Cardiac muscle cell (in vitro differentiated cells and primary cell): Measurements from ENCODE around the gene BNC1. TPM values are rescaled to one million over a fixed set of nuclear protein-coding genes. Genes with fewer than 3 reads are reported as not detected.
A peak's percentile ranks its signal among the peaks of the same experiment; 100 is the strongest.

Experiments used
- DNase-seq, 2 donors: peaks; one replicate each; pipeline versions ENCODE4 v3.0.0 to v3.0.0-alpha.2; 2010 to 2017; ENCODE audit warnings: low read depth in 1 of 2, low spot score in 1 of 2
- H3K27ac ChIP-seq: fragments of 200-600 bp; sonication (generic); 2 replicates; pipeline ENCODE4 v1.5.1; 2016
- H3K27me3 ChIP-seq: fragments of 200-600 bp; sonication (generic); 2 replicates; pipeline ENCODE4 v1.6.0; 2016; ENCODE audit warnings: control low read depth
- H3K36me3 ChIP-seq: fragments of 200-600 bp; sonication (generic); 2 replicates; pipeline ENCODE4 v1.5.1; 2016; ENCODE audit warnings: control low read depth
- H3K4me1 ChIP-seq: fragments of 200-600 bp; sonication (generic); 2 replicates; pipeline ENCODE4 v1.8.1; 2017; ENCODE audit warnings: low read depth, mild to moderate bottlenecking, mixed run types
- H3K4me3 ChIP-seq: fragments of 200-600 bp; sonication (generic); 2 replicates; pipeline ENCODE4 v1.5.1; 2016; ENCODE audit warnings: mild to moderate bottlenecking
- H3K9me3 ChIP-seq: fragments of 200-600 bp; sonication (generic); 2 replicates; pipeline ENCODE4 v1.5.1; 2017; ENCODE audit warnings: low read depth, mild to moderate bottlenecking, control low read depth
- polyA plus RNA-seq: library from polyadenylated mRNA; unstranded; fragments of >200 nt; fragmentation: Nextera tagmentation; extraction: Ambion mirVana; gene quantifications from 2 replicates; pipeline ENCODE4 v1.2.1, GENCODE V29; 2016
- total RNA-seq: library from RNA; depleted of rRNA; stranded (reverse); fragments of >200 nt; gene quantifications from 2 replicates; pipeline ENCODE4 v1.2.3, GENCODE V29; 2016
- TF ChIP-seq, protein P1 (sequence below): IDR thresholded peaks from 2 replicates; pipeline ENCODE4 v1.5.1; 2012; ENCODE audit warnings: low read depth, mild to moderate bottlenecking, low read length

The BNC1 gene
- total and polyA plus RNA-seq, 2 experiments from 2014 or later = 3.3 to 4.5 TPM

DNA sequence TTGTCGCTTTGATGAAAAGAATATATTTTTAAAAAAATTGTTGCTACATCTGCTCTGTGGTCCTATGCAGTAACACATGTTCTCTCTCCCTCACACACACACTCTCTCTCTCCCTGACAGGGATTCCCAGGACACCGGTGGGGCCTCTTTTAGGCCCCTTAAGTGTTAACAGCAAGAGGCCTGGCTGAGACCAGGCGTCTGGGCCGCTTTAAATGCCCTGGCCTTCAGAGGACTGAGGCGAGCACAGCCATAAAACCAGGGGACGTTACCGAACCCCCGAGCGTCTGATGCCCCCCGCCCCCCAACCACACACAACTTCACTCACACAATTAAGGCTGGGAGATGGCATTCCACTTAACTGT is 1.7 kb downstream of the BNC1 start:
- DNase-seq = peak; percentile 68 to 74
- no peaks in the 10 kb centered on the region for H3K9me3 ChIP-seq
- peaks cover 54% of the 10 kb centered on the region for H3K27me3 ChIP-seq
- no peaks in the 10 kb centered on the region for H3K36me3 ChIP-seq
- no peaks in the 10 kb centered on the region for H3K4me1 ChIP-seq
- H3K4me3 ChIP-seq = peak overlapping the region; percentile 38
- TF ChIP-seq, protein P1, sequence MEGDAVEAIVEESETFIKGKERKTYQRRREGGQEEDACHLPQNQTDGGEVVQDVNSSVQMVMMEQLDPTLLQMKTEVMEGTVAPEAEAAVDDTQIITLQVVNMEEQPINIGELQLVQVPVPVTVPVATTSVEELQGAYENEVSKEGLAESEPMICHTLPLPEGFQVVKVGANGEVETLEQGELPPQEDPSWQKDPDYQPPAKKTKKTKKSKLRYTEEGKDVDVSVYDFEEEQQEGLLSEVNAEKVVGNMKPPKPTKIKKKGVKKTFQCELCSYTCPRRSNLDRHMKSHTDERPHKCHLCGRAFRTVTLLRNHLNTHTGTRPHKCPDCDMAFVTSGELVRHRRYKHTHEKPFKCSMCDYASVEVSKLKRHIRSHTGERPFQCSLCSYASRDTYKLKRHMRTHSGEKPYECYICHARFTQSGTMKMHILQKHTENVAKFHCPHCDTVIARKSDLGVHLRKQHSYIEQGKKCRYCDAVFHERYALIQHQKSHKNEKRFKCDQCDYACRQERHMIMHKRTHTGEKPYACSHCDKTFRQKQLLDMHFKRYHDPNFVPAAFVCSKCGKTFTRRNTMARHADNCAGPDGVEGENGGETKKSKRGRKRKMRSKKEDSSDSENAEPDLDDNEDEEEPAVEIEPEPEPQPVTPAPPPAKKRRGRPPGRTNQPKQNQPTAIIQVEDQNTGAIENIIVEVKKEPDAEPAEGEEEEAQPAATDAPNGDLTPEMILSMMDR = no peak
- H3K27ac ChIP-seq = peak overlapping the region; percentile 18

DNA sequence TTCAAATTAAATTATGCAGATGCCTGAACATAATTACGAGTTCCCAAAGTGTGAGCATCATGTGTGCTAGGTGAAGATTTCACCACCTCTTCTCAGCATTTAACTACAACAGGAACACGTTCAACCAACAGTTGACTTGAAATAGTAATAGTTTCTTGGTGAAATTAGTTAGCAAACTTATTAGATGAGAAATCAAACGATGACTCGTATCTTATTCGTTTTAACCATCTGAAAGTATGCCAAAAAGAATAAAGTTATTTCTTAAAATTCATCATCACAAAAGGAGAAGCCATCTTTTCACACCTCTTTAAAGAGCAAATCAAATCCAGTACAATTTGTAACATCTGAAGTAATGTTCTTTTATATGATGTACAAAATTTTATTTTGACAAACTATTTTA is 2.3 kb downstream of the BNC1 start:
- TF ChIP-seq, protein P1 = no peak
- Histone ChIP-seq H3K9me3 (no peaks in the 10 kb centered on the region), H3K4me3 (no peak overlapping the region), H3K27ac (no peak overlapping the region), H3K36me3 (no peaks in the 10 kb centered on the region), H3K27me3 (peaks cover 52% of the 10 kb centered on the region), H3K4me1 (no peaks in the 10 kb centered on the region)
- no peak for DNase-seq

DNA sequence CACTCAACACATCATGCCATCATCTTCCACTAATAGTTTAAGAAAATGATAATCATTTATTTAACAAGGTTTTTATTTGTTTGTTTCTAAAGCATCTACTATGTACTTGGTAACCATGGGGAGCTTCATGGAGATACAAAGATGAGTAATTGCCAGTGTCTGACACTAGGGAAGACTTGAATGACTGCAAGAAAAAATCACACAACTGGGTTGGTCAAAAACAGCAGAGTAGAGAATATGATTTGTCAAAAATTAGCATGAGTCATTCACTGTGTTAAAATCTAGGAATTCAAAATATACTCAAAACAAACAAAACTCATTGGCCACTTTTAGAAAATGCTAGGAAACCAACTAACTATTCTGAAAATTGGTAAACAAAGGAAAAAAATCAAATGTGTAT is 6.3 kb downstream of the BNC1 start:
- TF ChIP-seq, protein P1 = no peak
- DNase-seq = peak in 1 of 2 donors; percentile 55
- Histone ChIP-seq H3K27ac (no peak overlapping the region), H3K9me3 (no peaks in the 10 kb centered on the region), H3K4me3 (no peak overlapping the region), H3K36me3 (no peaks in the 10 kb centered on the region), H3K27me3 (peaks cover 14% of the 10 kb centered on the region), H3K4me1 (no peaks in the 10 kb centered on the region)

DNA sequence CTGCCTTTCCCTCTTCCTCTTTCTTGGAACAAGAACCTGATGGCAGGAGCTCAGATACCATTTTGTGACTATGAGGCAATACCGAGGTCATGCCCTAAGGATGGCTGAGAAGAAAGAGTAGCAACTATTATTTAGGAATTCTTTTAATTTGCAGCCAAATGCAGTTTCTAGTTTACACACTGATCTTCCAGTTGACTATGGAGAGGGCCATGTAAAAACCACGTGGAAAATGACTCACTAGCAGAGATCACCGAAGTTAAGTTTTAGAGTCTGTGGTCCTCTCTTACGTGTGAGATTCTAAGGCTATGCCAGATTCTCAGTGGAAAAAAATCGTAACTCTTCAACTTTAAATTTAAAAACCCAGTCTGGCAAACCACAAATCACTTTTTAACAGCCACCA is 7.8 kb downstream of the BNC1 start:
- H3K27me3 ChIP-seq = peaks cover 9% of the 10 kb centered on the region
- H3K4me3 ChIP-seq = no peak overlapping the region
- no peaks in the 10 kb centered on the region for H3K4me1 ChIP-seq
- H3K27ac ChIP-seq = no peak overlapping the region
- DNase-seq = no peak
- TF ChIP-seq, protein P1 = no peak
- no peaks in the 10 kb centered on the region for H3K36me3 ChIP-seq
- H3K9me3 ChIP-seq = no peaks in the 10 kb centered on the region

DNA sequence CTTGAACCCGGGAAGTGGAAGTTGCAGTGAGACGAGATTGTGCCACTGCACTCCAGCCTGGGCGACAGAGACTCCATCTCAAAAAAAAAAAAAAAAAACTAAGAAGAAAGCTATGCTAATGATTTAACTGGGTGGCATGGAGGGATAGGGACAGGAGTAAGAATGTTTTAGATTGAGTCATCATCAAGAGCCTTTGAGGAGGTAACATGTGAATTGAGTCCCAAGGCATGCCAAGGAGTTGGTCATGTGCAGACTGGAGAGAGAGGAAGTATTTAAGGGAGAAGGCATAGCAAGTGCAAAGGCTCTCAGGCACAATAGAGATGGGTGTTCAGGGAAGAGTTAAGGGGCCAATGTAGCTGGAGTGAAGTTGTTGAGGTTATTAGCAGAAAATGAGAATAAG is 9.1 kb downstream of the BNC1 start:
- no peak overlapping the region for H3K27ac ChIP-seq
- H3K9me3 ChIP-seq = no peaks in the 10 kb centered on the region
- peaks cover 1% of the 10 kb centered on the region for H3K27me3 ChIP-seq
- H3K4me3 ChIP-seq = no peak overlapping the region
- no peaks in the 10 kb centered on the region for H3K4me1 ChIP-seq
- H3K36me3 ChIP-seq = no peaks in the 10 kb centered on the region
- DNase-seq = no peak
- TF ChIP-seq, protein P1 = no peak

DNA sequence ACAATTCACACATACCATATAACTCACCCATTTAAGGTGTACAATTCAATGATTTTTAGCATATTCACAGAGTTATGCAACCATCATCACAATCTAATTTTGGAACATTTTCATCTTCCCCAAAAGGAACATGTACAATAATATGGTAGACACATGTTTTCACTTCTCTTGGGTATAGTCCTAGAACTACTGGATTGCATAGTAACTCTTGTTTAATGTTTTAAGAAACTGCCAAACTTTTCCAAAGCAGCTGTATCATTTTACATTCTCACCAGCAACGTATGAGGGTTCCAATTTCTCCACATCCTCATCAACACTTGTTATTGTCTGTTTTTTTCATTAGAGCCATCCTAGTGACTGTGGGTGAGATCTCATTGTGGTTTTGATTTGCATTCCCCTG is 14.3 kb downstream of the BNC1 start:
- TF ChIP-seq, protein P1 = no peak
- Histone ChIP-seq H3K4me1 (no peaks in the 10 kb centered on the region), H3K27ac (no peak overlapping the region), H3K9me3 (no peaks in the 10 kb centered on the region), H3K4me3 (no peak overlapping the region), H3K27me3 (no peaks in the 10 kb centered on the region), H3K36me3 (no peaks in the 10 kb centered on the region)
- DNase-seq = no peak
